Measurements from ENCODE around the gene BHLHE23. TPM values are rescaled to one million over a fixed set of nuclear protein-coding genes. Genes with fewer than 3 reads are reported as not detected.
"Not testable (repeated sequence)": the region's sequence is repeated elsewhere in the genome, so short reads cannot be mapped to it uniquely, and the experiment has no call there.

The BHLHE23 gene
- total RNA-seq, 2 donors from 2014 or later: not detected

GRCh38 chr20:63047267-63047666 is 40.5 kb upstream of the BHLHE23 start:
- ATAC-seq (replicated peaks): no peak
- Mint-ChIP-seq H3K27ac (no peak overlapping the region), H3K4me1 (no peaks in the 10 kb centered on the region), H3K4me3 (no peak overlapping the region), H3K9me3 (no peaks in the 10 kb centered on the region), H3K27me3 (peaks cover 18% of the 10 kb centered on the region), H3K36me3 (ENCODE audit: low read depth) (no peaks in the 10 kb centered on the region)

GRCh38 chr20:63046841-63047240 is 40.1 kb upstream of the BHLHE23 start:
- Mint-ChIP-seq H3K36me3 (ENCODE audit: low read depth) (no peaks in the 10 kb centered on the region), H3K4me3 (no peak overlapping the region), H3K9me3 (no peaks in the 10 kb centered on the region), H3K27me3 (peaks cover 20% of the 10 kb centered on the region), H3K27ac (no peak overlapping the region), H3K4me1 (no peaks in the 10 kb centered on the region)
- ATAC-seq (replicated peaks): no peak

GRCh38 chr20:63045991-63046390 is 39.2 kb upstream of the BHLHE23 start:
- Mint-ChIP-seq H3K27ac (no peak overlapping the region), H3K36me3 (ENCODE audit: low read depth) (no peaks in the 10 kb centered on the region), H3K9me3 (no peaks in the 10 kb centered on the region), H3K4me3 (no peak overlapping the region), H3K27me3 (peaks cover 24% of the 10 kb centered on the region), H3K4me1 (no peaks in the 10 kb centered on the region)
- ATAC-seq (replicated peaks): no peak

- no peaks in the 10 kb centered on the region for H3K4me1 Mint-ChIP-seq
- no peaks in the 10 kb centered on the region for H3K9me3 Mint-ChIP-seq
- no peak for ATAC-seq (replicated peaks)
- H3K4me3 Mint-ChIP-seq: no peak overlapping the region
- no peak overlapping the region for H3K27ac Mint-ChIP-seq
- no peaks in the 10 kb centered on the region for H3K36me3 Mint-ChIP-seq (ENCODE audit: low read depth)
- H3K27me3 Mint-ChIP-seq: peaks cover 30% of the 10 kb centered on the region
Observed at GRCh38 chr20:63045401-63045800, 38.6 kb upstream of the BHLHE23 start.

GRCh38 chr20:63044605-63045004 is 37.8 kb upstream of the BHLHE23 start:
- no peak overlapping the region for H3K4me3 Mint-ChIP-seq
- H3K4me1 Mint-ChIP-seq: no peaks in the 10 kb centered on the region
- peaks cover 38% of the 10 kb centered on the region for H3K27me3 Mint-ChIP-seq
- ATAC-seq (replicated peaks): no peak
- H3K27ac Mint-ChIP-seq: no peak overlapping the region
- H3K36me3 Mint-ChIP-seq (ENCODE audit: low read depth): no peaks in the 10 kb centered on the region
- no peaks in the 10 kb centered on the region for H3K9me3 Mint-ChIP-seq

- H3K4me3 Mint-ChIP-seq: no peak overlapping the region
Observed at GRCh38 chr20:63044204-63044600, 37.4 kb upstream of the BHLHE23 start.

GRCh38 chr20:63043348-63044203 is 36.8 kb upstream of the BHLHE23 start:
- H3K27me3 Mint-ChIP-seq: peaks cover 42% of the 10 kb centered on the region
- no peak for ATAC-seq (replicated peaks)
- no peaks in the 10 kb centered on the region for H3K4me1 Mint-ChIP-seq
- H3K9me3 Mint-ChIP-seq: no peaks in the 10 kb centered on the region
- H3K36me3 Mint-ChIP-seq (ENCODE audit: low read depth): no peaks in the 10 kb centered on the region
- H3K27ac Mint-ChIP-seq: no peak overlapping the region
- no peak overlapping the region for H3K4me3 Mint-ChIP-seq

More at GRCh38 chr20:63044204-63044600, 37.4 kb upstream of the BHLHE23 start:
- H3K36me3 Mint-ChIP-seq (ENCODE audit: low read depth): no peaks in the 10 kb centered on the region
- no peaks in the 10 kb centered on the region for H3K4me1 Mint-ChIP-seq
- H3K27me3 Mint-ChIP-seq: peaks cover 42% of the 10 kb centered on the region
- no peak overlapping the region for H3K27ac Mint-ChIP-seq
- ATAC-seq (replicated peaks): no peak
- H3K9me3 Mint-ChIP-seq: no peaks in the 10 kb centered on the region

GRCh38 chr20:63042448-63043071 is 35.8 kb upstream of the BHLHE23 start:
- H3K27ac Mint-ChIP-seq: no peak overlapping the region

GRCh38 chr20:63041776-63042175 is 35.0 kb upstream of the BHLHE23 start:
- Mint-ChIP-seq H3K4me1 (no peaks in the 10 kb centered on the region), H3K9me3 (no peaks in the 10 kb centered on the region), H3K36me3 (ENCODE audit: low read depth) (no peaks in the 10 kb centered on the region), H3K27me3 (peaks cover 40% of the 10 kb centered on the region), H3K4me3 (no peak overlapping the region), H3K27ac (no peak overlapping the region)
- no peak for ATAC-seq (replicated peaks)

More at GRCh38 chr20:63042448-63043071, 35.8 kb upstream of the BHLHE23 start:
- ATAC-seq (replicated peaks): no peak
- H3K4me3 Mint-ChIP-seq: no peak overlapping the region
- no peaks in the 10 kb centered on the region for H3K4me1 Mint-ChIP-seq
- no peaks in the 10 kb centered on the region for H3K36me3 Mint-ChIP-seq (ENCODE audit: low read depth)
- no peaks in the 10 kb centered on the region for H3K9me3 Mint-ChIP-seq
- peaks cover 43% of the 10 kb centered on the region for H3K27me3 Mint-ChIP-seq

- Mint-ChIP-seq H3K9me3 (no peaks in the 10 kb centered on the region), H3K36me3 (ENCODE audit: low read depth) (no peaks in the 10 kb centered on the region), H3K27ac (no peak overlapping the region), H3K4me1 (no peaks in the 10 kb centered on the region), H3K27me3 (peaks cover 38% of the 10 kb centered on the region), H3K4me3 (no peak overlapping the region)
- no peak for ATAC-seq (replicated peaks)
Observed at GRCh38 chr20:63037669-63038268, 31.0 kb upstream of the BHLHE23 start.

- Mint-ChIP-seq H3K9me3 (no peaks in the 10 kb centered on the region), H3K4me1 (no peaks in the 10 kb centered on the region), H3K36me3 (ENCODE audit: low read depth) (no peaks in the 10 kb centered on the region), H3K27ac (no peak overlapping the region), H3K4me3 (no peak overlapping the region), H3K27me3 (peaks cover 31% of the 10 kb centered on the region)
- no peak for ATAC-seq (replicated peaks)
Observed at GRCh38 chr20:63036291-63036690, 29.5 kb upstream of the BHLHE23 start.

- ATAC-seq (replicated peaks): no peak
- peaks cover 25% of the 10 kb centered on the region for H3K27me3 Mint-ChIP-seq
- H3K27ac Mint-ChIP-seq: no peak overlapping the region
- H3K36me3 Mint-ChIP-seq (ENCODE audit: low read depth): no peaks in the 10 kb centered on the region
- no peaks in the 10 kb centered on the region for H3K9me3 Mint-ChIP-seq
- no peak overlapping the region for H3K4me3 Mint-ChIP-seq
- no peaks in the 10 kb centered on the region for H3K4me1 Mint-ChIP-seq
Observed at GRCh38 chr20:63035603-63036185, 28.9 kb upstream of the BHLHE23 start.

GRCh38 chr20:63034710-63035602 is 28.2 kb upstream of the BHLHE23 start:
- H3K36me3 Mint-ChIP-seq (ENCODE audit: low read depth): not testable (repeated sequence)

More at GRCh38 chr20:63034710-63035602, 28.2 kb upstream of the BHLHE23 start:
- H3K9me3 Mint-ChIP-seq; ATAC-seq (replicated peaks); H3K27ac Mint-ChIP-seq; H3K4me3 Mint-ChIP-seq; H3K4me1 Mint-ChIP-seq: not testable (repeated sequence)
- H3K27me3 Mint-ChIP-seq: peaks cover 18% of the 10 kb centered on the region

Measured in activated T-helper 17 cell treated with anti-CD3 and anti-CD28 coated beads, Interleukin-2, amount 50 U/mL, for 72 hours (primary cell).